IMR-90 (cell line): Measurements from ENCODE around the gene ZMIZ1.

Experiments used
- RAD21 ChIP-seq: IDR thresholded peaks from 2 replicates; pipeline ENCODE4 v1.6.1; 2012; ENCODE audit warnings: low read length, improper control_type of control experiment
- TF ChIP-seq, protein P1 (sequence below): conservative IDR thresholded peaks from 2 replicates; pipeline ENCODE4 v1.5.1; 2012; ENCODE audit warnings: mild to moderate bottlenecking, low read depth, low read length, improper control_type of control experiment

DNA sequence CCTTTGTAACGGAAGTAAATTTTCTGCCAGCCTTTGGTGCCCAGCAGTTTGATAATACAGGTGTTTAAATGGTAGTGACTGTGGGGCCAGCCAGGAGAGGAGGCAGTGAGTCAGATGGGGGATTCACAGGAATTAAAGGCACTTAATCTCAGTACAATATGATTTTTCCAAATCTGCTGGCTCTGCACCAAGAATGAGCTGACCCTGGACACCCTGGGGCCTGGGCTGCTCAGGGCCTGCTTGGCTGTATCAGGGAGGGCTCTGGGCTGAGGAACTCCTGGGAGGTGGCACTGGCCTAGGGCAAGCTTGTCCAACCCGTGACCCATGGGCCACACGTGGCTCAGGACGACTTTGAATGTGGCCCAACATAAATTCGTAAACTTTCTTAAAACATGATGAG lies 104.1 kb downstream of the ZMIZ1 start:
- TF ChIP-seq, protein P1, sequence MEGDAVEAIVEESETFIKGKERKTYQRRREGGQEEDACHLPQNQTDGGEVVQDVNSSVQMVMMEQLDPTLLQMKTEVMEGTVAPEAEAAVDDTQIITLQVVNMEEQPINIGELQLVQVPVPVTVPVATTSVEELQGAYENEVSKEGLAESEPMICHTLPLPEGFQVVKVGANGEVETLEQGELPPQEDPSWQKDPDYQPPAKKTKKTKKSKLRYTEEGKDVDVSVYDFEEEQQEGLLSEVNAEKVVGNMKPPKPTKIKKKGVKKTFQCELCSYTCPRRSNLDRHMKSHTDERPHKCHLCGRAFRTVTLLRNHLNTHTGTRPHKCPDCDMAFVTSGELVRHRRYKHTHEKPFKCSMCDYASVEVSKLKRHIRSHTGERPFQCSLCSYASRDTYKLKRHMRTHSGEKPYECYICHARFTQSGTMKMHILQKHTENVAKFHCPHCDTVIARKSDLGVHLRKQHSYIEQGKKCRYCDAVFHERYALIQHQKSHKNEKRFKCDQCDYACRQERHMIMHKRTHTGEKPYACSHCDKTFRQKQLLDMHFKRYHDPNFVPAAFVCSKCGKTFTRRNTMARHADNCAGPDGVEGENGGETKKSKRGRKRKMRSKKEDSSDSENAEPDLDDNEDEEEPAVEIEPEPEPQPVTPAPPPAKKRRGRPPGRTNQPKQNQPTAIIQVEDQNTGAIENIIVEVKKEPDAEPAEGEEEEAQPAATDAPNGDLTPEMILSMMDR, result no peak
- no peak for TF ChIP-seq RAD21
